Heart left ventricle (tissue), 16 donors: Measurements from ENCODE around the gene COPZ1. TPM values are rescaled to one million over a fixed set of nuclear protein-coding genes. Genes with fewer than 3 reads are reported as not detected.

Source experiments
- ATAC-seq, 4 donors: fragments of 200-7000 bp; cut with Tn5 transposase; one replicate each; pipeline ENCODE4 v1.9.1; 2020 to 2022; ENCODE audit warnings: moderate library complexity in 4 of 4, mild to moderate bottlenecking in 3 of 4, moderate number of reproducible peaks in 1 of 4
- DNase-seq, 5 donors: peaks; one replicate each; pipeline ENCODE4 v3.0.0-alpha.2; 2020
- H3K27ac ChIP-seq, 12 donors: fragments of 200-600 bp; sonication (generic) in 4 of 12; one replicate each; pipeline versions ENCODE4 v1.5.0 to v1.8.0; 2016 to 2022; ENCODE audit warnings: mild to moderate bottlenecking in 2 of 12
- H3K27me3 ChIP-seq, 9 donors: fragments of 200-600 bp; sonication (generic) in 2 of 9; one replicate each; pipeline versions ENCODE4 v1.5.1 to v1.8.0; 2016 to 2022; ENCODE audit warnings: mild to moderate bottlenecking in 3 of 9
- H3K36me3 ChIP-seq, 9 donors: fragments of 200-600 bp; sonication (generic) in 2 of 9; one replicate each; pipeline versions ENCODE4 v1.5.0 to v1.8.0; 2018 to 2022; ENCODE audit warnings: mild to moderate bottlenecking in 2 of 9
- H3K4me1 ChIP-seq, 12 donors: fragments of 200-600 bp; sonication (generic) in 4 of 12; one replicate each; pipeline versions ENCODE4 v1.5.0 to v1.8.0; 2016 to 2022; ENCODE audit warnings: mild to moderate bottlenecking in 3 of 12
- H3K4me3 ChIP-seq, 12 donors: fragments of 200-600 bp; sonication (generic) in 4 of 12; one replicate each; pipeline versions ENCODE4 v1.5.0 to v1.8.0; 2017 to 2022; ENCODE audit warnings: mild to moderate bottlenecking in 9 of 12, moderate library complexity in 4 of 12
- H3K9me3 ChIP-seq, 12 donors: fragments of 200-600 bp; sonication (generic) in 4 of 12; one replicate each; pipeline versions ENCODE4 v1.5.0 to v1.8.0; 2016 to 2022; ENCODE audit warnings: mild to moderate bottlenecking in 1 of 12
- CTCF ChIP-seq, 12 donors: fragments of 200-600 bp; sonication (generic) in 4 of 12; IDR thresholded peaks; one replicate each; pipeline versions ENCODE4 v1.5.0 to v1.8.0; 2018 to 2022; ENCODE audit warnings: antibody characterized with exemption in 12 of 12, mild to moderate bottlenecking in 5 of 12
- POLR2A ChIP-seq, 2 donors: fragments of 450-650 bp; IDR thresholded peaks; one replicate each; pipeline ENCODE4 v1.6.1; 2017; ENCODE audit warnings: antibody characterized with exemption in 2 of 2, mild to moderate bottlenecking in 2 of 2, moderate library complexity in 2 of 2
- WGBS, 4 donors: extraction: QIAGEN DNeasy Blood & Tissue Kit in 2 of 4; methylation state at CpG; one replicate each; pipeline versions ENCODE4 v1.1.5 to v1.1.7; 2013 to 2018; 5-methylcytosine and 5-hydroxymethylcytosine counted together
- intact Hi-C, 10 donors: fragments of 100-400 bp; cut with DNase I; formaldehyde crosslinking; loops; one replicate each; pipeline versions ENCODE4 v1.11.1 to v1.14.2; 2022
- polyA plus RNA-seq, 2 donors: library from polyadenylated mRNA; stranded (reverse); fragments of 200-250 nt; gene quantifications; one replicate each; pipeline ENCODE4 v1.2.3, GENCODE V29; 2013
- total RNA-seq, 9 donors: library from RNA; depleted of rRNA in 2 of 9; stranded (reverse); fragments of >200 nt in 2 of 9; fragmentation: NEBNext Ultra II Directional in 3 of 9; extraction: Animal tissue kit (Norgen Biotek cat#: 25700) in 3 of 9; gene quantifications; one replicate each; pipeline versions ENCODE4 v1.1.0 to v1.2.4, GENCODE V29; 2016 to 2023
- donor health status: ischemic (EF 13 %, LVEDD 7.1; RV severe dilation, severe dysfunction).
- donor health status: healthy with polysubstance abuse.
- donor health status: DM: no; HTN: yes; CAD: no.
- donor health status: DM: no; HTN: no; CAD: no.
- donor health status: ischemic (EF 25% LVEDD 6.9; RV normal size, moderate dysfunction).
- donor health status: ischemic (EF 25% LVEDD 5.7; RV mildly dilated, moderate dysfunction).
- donor health status: healthy.
- donor health status: DM: yes; HTN: yes; CAD: no.
- donor health status: ischemic (EF 35%, LVEDD 5.7; RV mildly dilated, moderate dysfunction).
- donor health status: nonischemic (EF 11% LVEDD 7.7; RV severe dilation, severe dysfunction).
- donor health status: DM: yes; HTN: yes; CAD: no.
- donor health status: PGD.
- donor health status: ischemic (EF 29% LVEDD 5.4; RV normal size, mild dysfunction).
- donor health status: nonischemic (EF 23%, LVEDD 6.1; RV moderate dilation, normal function).

The COPZ1 gene
- total and polyA plus RNA-seq, 11 donors: 77.3 to 146 (median 125) TPM

- TF ChIP-seq POLR2A (IDR thresholded peaks at IDR 0.05): no peak
- TF ChIP-seq CTCF (IDR thresholded peaks at IDR 0.05): no peak
- DNase-seq: no peak
- Histone ChIP-seq H3K36me3 (peaks cover 0 to 65% (median 55%) of the 10 kb centered on the region in 9 donors), H3K27ac (no peak overlapping the region), H3K27me3 (no peaks in the 10 kb centered on the region), H3K4me1 (peaks cover 0 to 35% (median 9%) of the 10 kb centered on the region in 12 donors), H3K4me3 (no peak overlapping the region), H3K9me3 (no peaks in the 10 kb centered on the region)
- no peak for ATAC-seq
- intact Hi-C loops: no loop called here
- WGBS, 4 donors: 93 to 100% (median 95%) methylated on average over 1 of the region's 1 CpG
Observed at GRCh38 chr12:54394986-54395385, 70.1 kb downstream of the COPZ1 start.

- Histone ChIP-seq H3K27ac (peak overlapping the region in 1 of 12 donors; percentile 9), H3K4me1 (peaks cover 0 to 35% (median 9%) of the 10 kb centered on the region in 12 donors), H3K27me3 (no peaks in the 10 kb centered on the region), H3K36me3 (peaks cover 0 to 71% (median 61%) of the 10 kb centered on the region in 9 donors), H3K4me3 (no peak overlapping the region), H3K9me3 (no peaks in the 10 kb centered on the region)
- TF ChIP-seq CTCF (IDR thresholded peaks at IDR 0.05) (no peak), POLR2A (IDR thresholded peaks at IDR 0.05) (no peak)
- DNase-seq (no peak), ATAC-seq (no peak)
- intact Hi-C loops: no loop called here
Observed at GRCh38 chr12:54395545-54395944, 70.6 kb downstream of the COPZ1 start.

- Histone ChIP-seq H3K27ac (no peak overlapping the region), H3K27me3 (no peaks in the 10 kb centered on the region), H3K4me1 (peaks cover 0 to 21% (median 5%) of the 10 kb centered on the region in 12 donors), H3K36me3 (peaks cover 0 to 87% (median 77%) of the 10 kb centered on the region in 9 donors), H3K4me3 (no peak overlapping the region), H3K9me3 (no peaks in the 10 kb centered on the region)
- ATAC-seq (no peak), DNase-seq (no peak)
- 83 to 100% (median 91%) methylated on average over 1 of the region's 1 CpG for WGBS, 4 donors
- no peak for TF ChIP-seq CTCF (IDR thresholded peaks at IDR 0.05)
- no peak for TF ChIP-seq POLR2A (IDR thresholded peaks at IDR 0.05)
- intact Hi-C loops: no loop called here
Observed at GRCh38 chr12:54397157-54397556, 72.2 kb downstream of the COPZ1 start.

- intact Hi-C loops: loop anchor here in 1 of 10 donors (2.0 kb wide), 1 partner anchor 41 kb away; no protein-coding TSS in a partner anchor
- Histone ChIP-seq H3K27me3 (no peaks in the 10 kb centered on the region), H3K36me3 (peaks cover 0 to 98% (median 87%) of the 10 kb centered on the region in 9 donors), H3K9me3 (no peaks in the 10 kb centered on the region), H3K4me1 (peaks cover 0 to 19% (median 5%) of the 10 kb centered on the region in 12 donors), H3K4me3 (no peak overlapping the region), H3K27ac (peak overlapping the region in 1 of 12 donors; percentile 42)
- no peak for ATAC-seq
- 80 to 100% (median 97%) methylated on average over 2 of the region's 2 CpGs for WGBS, 4 donors
- no peak for DNase-seq
- no peak for TF ChIP-seq CTCF (IDR thresholded peaks at IDR 0.05)
- TF ChIP-seq POLR2A (IDR thresholded peaks at IDR 0.05): no peak
Observed at GRCh38 chr12:54398218-54398617, 73.3 kb downstream of the COPZ1 start.
